ENCODE measurements around the gene CKS1B. TPM values are rescaled to one million over a fixed set of nuclear protein-coding genes. Genes with fewer than 3 reads are reported as not detected.
"Not testable (repeated sequence)": the region's sequence is repeated elsewhere in the genome, so short reads cannot be mapped to it uniquely, and the experiment has no call there.

CKS1B gene
- polyA plus RNA-seq, 4 donors: 63.7 to 117 (median 75.6) TPM

- Histone ChIP-seq H3K4me1 (ENCODE audit: control insufficient read depth in 3 of 3, insufficient read depth in 2 of 3, low read depth in 1 of 3, low read length in 2 of 3) (peaks cover 7 to 45% (median 18%) of the 10 kb centered on the region in 3 donors), H3K36me3 (ENCODE audit: control insufficient read depth in 3 of 3, insufficient read depth in 2 of 3, low read depth in 1 of 3, low read length in 3 of 3) (peaks cover 0 to 43% (median 14%) of the 10 kb centered on the region in 3 donors), H3K27me3 (ENCODE audit: control insufficient read depth in 3 of 3, insufficient read depth in 3 of 3, low read length in 3 of 3) (no peaks in the 10 kb centered on the region), H3K9me3 (ENCODE audit: control insufficient read depth in 2 of 2, insufficient read depth in 1 of 2, low read depth in 1 of 2, low read length in 1 of 2) (no peaks in the 10 kb centered on the region), H3K27ac (ENCODE audit: low read depth in 1 of 3, low read length in 2 of 3) (peak overlapping the region; percentile 95 to 98 (median 97)), H3K4me3 (ENCODE audit: low read depth in 1 of 3, low read length in 3 of 3) (peak overlapping the region in 2 of 3 donors; percentile 63 to 84)
- FAIRE-seq (no peak), DNase-seq (no peak)
- WGBS, 3 donors: 53 to 63% (median 62%) methylated on average over 3 of the region's 3 CpGs
Observed at GRCh38 chr1:154972213-154972516, 2.3 kb upstream of the CKS1B start.

GRCh38 chr1:154972517-154973343 lies 1.8 kb upstream of the CKS1B start:
- Histone ChIP-seq H3K27ac (ENCODE audit: low read depth in 1 of 3, low read length in 2 of 3) (peak overlapping the region; percentile 95 to 98 (median 97)), H3K36me3 (ENCODE audit: control insufficient read depth in 3 of 3, insufficient read depth in 2 of 3, low read depth in 1 of 3, low read length in 3 of 3) (peaks cover 0 to 37% (median 12%) of the 10 kb centered on the region in 3 donors), H3K27me3 (ENCODE audit: control insufficient read depth in 3 of 3, insufficient read depth in 3 of 3, low read length in 3 of 3) (no peaks in the 10 kb centered on the region), H3K4me3 (ENCODE audit: low read depth in 1 of 3, low read length in 3 of 3) (peak overlapping the region in 2 of 3 donors; percentile 63 to 84), H3K9me3 (ENCODE audit: control insufficient read depth in 2 of 2, insufficient read depth in 1 of 2, low read depth in 1 of 2, low read length in 1 of 2) (no peaks in the 10 kb centered on the region), H3K4me1 (ENCODE audit: control insufficient read depth in 3 of 3, insufficient read depth in 2 of 3, low read depth in 1 of 3, low read length in 2 of 3) (peaks cover 7 to 50% (median 18%) of the 10 kb centered on the region in 3 donors)
- no peak for FAIRE-seq
- peak; percentile 58 to 86 for DNase-seq
- 10 to 26% (median 21%) methylated on average over 18 of the region's 18 CpGs for WGBS, 3 donors

GRCh38 chr1:154973344-154974101 lies 958 bp upstream of the CKS1B start:
- WGBS, 3 donors: 1 to 4% (median 2%) methylated on average over 30 to 37 of the region's 37 CpGs
- FAIRE-seq (no peak), DNase-seq (peak; percentile 100)
- Histone ChIP-seq H3K27me3 (ENCODE audit: control insufficient read depth in 3 of 3, insufficient read depth in 3 of 3, low read length in 3 of 3) (no peaks in the 10 kb centered on the region), H3K4me3 (ENCODE audit: low read depth in 1 of 3, low read length in 3 of 3) (peak overlapping the region; percentile 63 to 84 (median 64)), H3K27ac (ENCODE audit: low read depth in 1 of 3, low read length in 2 of 3) (peak overlapping the region; percentile 95 to 98 (median 97)), H3K4me1 (ENCODE audit: control insufficient read depth in 3 of 3, insufficient read depth in 2 of 3, low read depth in 1 of 3, low read length in 2 of 3) (peaks cover 7 to 50% (median 18%) of the 10 kb centered on the region in 3 donors), H3K36me3 (ENCODE audit: control insufficient read depth in 3 of 3, insufficient read depth in 2 of 3, low read depth in 1 of 3, low read length in 3 of 3) (peaks cover 0 to 29% (median 8%) of the 10 kb centered on the region in 3 donors), H3K9me3 (ENCODE audit: control insufficient read depth in 2 of 2, insufficient read depth in 1 of 2, low read depth in 1 of 2, low read length in 1 of 2) (no peaks in the 10 kb centered on the region)

GRCh38 chr1:154974808-154975408 lies 427 bp downstream of the CKS1B start:
- FAIRE-seq (no peak), DNase-seq (peak; percentile 98)
- Histone ChIP-seq H3K4me1 (ENCODE audit: control insufficient read depth in 3 of 3, insufficient read depth in 2 of 3, low read depth in 1 of 3, low read length in 2 of 3) (peaks cover 7 to 47% (median 18%) of the 10 kb centered on the region in 3 donors), H3K4me3 (ENCODE audit: low read depth in 1 of 3, low read length in 3 of 3) (peak overlapping the region; percentile 18 to 86 (median 84)), H3K9me3 (ENCODE audit: control insufficient read depth in 2 of 2, insufficient read depth in 1 of 2, low read depth in 1 of 2, low read length in 1 of 2) (no peaks in the 10 kb centered on the region), H3K27me3 (ENCODE audit: control insufficient read depth in 3 of 3, insufficient read depth in 3 of 3, low read length in 3 of 3) (no peaks in the 10 kb centered on the region), H3K27ac (ENCODE audit: low read depth in 1 of 3, low read length in 2 of 3) (peak overlapping the region; percentile 96 to 98 (median 97)), H3K36me3 (ENCODE audit: control insufficient read depth in 3 of 3, insufficient read depth in 2 of 3, low read depth in 1 of 3, low read length in 3 of 3) (peaks cover 0 to 15% (median 2%) of the 10 kb centered on the region in 3 donors)
- WGBS, 3 donors: 0% methylated on average over 30 of the region's 30 CpGs

GRCh38 chr1:154975409-154976059 lies 1.1 kb downstream of the CKS1B start:
- H3K9me3 ChIP-seq (ENCODE audit: control insufficient read depth in 2 of 2, insufficient read depth in 1 of 2, low read depth in 1 of 2, low read length in 1 of 2): no peaks in the 10 kb centered on the region
- FAIRE-seq (no peak), DNase-seq (peak; percentile 74 to 83)
- peaks cover 0 to 13% (median 2%) of the 10 kb centered on the region in 3 donors for H3K36me3 ChIP-seq (ENCODE audit: control insufficient read depth in 3 of 3, insufficient read depth in 2 of 3, low read depth in 1 of 3, low read length in 3 of 3)
- WGBS, 3 donors: 0% methylated on average over 24 of the region's 24 CpGs
- H3K27ac ChIP-seq (ENCODE audit: low read depth in 1 of 3, low read length in 2 of 3): peak overlapping the region; percentile 96 to 98 (median 97)
- H3K4me1 ChIP-seq (ENCODE audit: control insufficient read depth in 3 of 3, insufficient read depth in 2 of 3, low read depth in 1 of 3, low read length in 2 of 3): peaks cover 7 to 41% (median 13%) of the 10 kb centered on the region in 3 donors
- no peaks in the 10 kb centered on the region for H3K27me3 ChIP-seq (ENCODE audit: control insufficient read depth in 3 of 3, insufficient read depth in 3 of 3, low read length in 3 of 3)
- peak overlapping the region; percentile 18 to 86 (median 84) for H3K4me3 ChIP-seq (ENCODE audit: low read depth in 1 of 3, low read length in 3 of 3)

- FAIRE-seq; H3K4me3 ChIP-seq (ENCODE audit: low read depth in 1 of 3, low read length in 3 of 3); DNase-seq; H3K27ac ChIP-seq (ENCODE audit: low read depth in 1 of 3, low read length in 2 of 3); H3K27me3 ChIP-seq (ENCODE audit: control insufficient read depth in 3 of 3, insufficient read depth in 3 of 3, low read length in 3 of 3); H3K9me3 ChIP-seq (ENCODE audit: control insufficient read depth in 2 of 2, insufficient read depth in 1 of 2, low read depth in 1 of 2, low read length in 1 of 2): not testable (repeated sequence)
- whole genome bisulfite sequencing, 3 donors: 63 to 75% (median 66%) methylated on average over 3 of the region's 3 CpGs
- peaks cover 0 to 23% (median 6%) of the 10 kb centered on the region in 3 donors for H3K4me1 ChIP-seq (ENCODE audit: control insufficient read depth in 3 of 3, insufficient read depth in 2 of 3, low read depth in 1 of 3, low read length in 2 of 3)
- peaks cover 0 to 10% (median 2%) of the 10 kb centered on the region in 3 donors for H3K36me3 ChIP-seq (ENCODE audit: control insufficient read depth in 3 of 3, insufficient read depth in 2 of 3, low read depth in 1 of 3, low read length in 3 of 3)
Observed at GRCh38 chr1:154977762-154978161, 3.3 kb downstream of the CKS1B start.

GRCh38 chr1:154978360-154978759 lies 3.9 kb downstream of the CKS1B start:
- Histone ChIP-seq H3K4me3 (ENCODE audit: low read depth in 1 of 3, low read length in 3 of 3) (no peak overlapping the region), H3K4me1 (ENCODE audit: control insufficient read depth in 3 of 3, insufficient read depth in 2 of 3, low read depth in 1 of 3, low read length in 2 of 3) (peaks cover 0 to 19% (median 3%) of the 10 kb centered on the region in 3 donors), H3K27me3 (ENCODE audit: control insufficient read depth in 3 of 3, insufficient read depth in 3 of 3, low read length in 3 of 3) (no peaks in the 10 kb centered on the region), H3K9me3 (ENCODE audit: control insufficient read depth in 2 of 2, insufficient read depth in 1 of 2, low read depth in 1 of 2, low read length in 1 of 2) (no peaks in the 10 kb centered on the region), H3K36me3 (ENCODE audit: control insufficient read depth in 3 of 3, insufficient read depth in 2 of 3, low read depth in 1 of 3, low read length in 3 of 3) (peaks cover 0 to 10% (median 2%) of the 10 kb centered on the region in 3 donors), H3K27ac (ENCODE audit: low read depth in 1 of 3, low read length in 2 of 3) (no peak overlapping the region)
- 93 to 94% (median 94%) methylated on average over 3 of the region's 3 CpGs for WGBS, 3 donors
- DNase-seq (no peak), FAIRE-seq (no peak)

Data from small intestine (tissue), 7 donors.